Hematopoietic multipotent progenitor cell treated with erythropoietin and hydrocortisone succinate and interleukin-3 and kit ligand, for 4 days (in vitro differentiated cells): Measurements from ENCODE around the gene JMJD7.
A peak's percentile ranks its signal among the peaks of the same experiment; 100 is the strongest.

Source experiments
- DNase-seq: peaks from one replicate; pipeline ENCODE4 v3.0.0-alpha.2; 2015

The JMJD7 gene

DNA sequence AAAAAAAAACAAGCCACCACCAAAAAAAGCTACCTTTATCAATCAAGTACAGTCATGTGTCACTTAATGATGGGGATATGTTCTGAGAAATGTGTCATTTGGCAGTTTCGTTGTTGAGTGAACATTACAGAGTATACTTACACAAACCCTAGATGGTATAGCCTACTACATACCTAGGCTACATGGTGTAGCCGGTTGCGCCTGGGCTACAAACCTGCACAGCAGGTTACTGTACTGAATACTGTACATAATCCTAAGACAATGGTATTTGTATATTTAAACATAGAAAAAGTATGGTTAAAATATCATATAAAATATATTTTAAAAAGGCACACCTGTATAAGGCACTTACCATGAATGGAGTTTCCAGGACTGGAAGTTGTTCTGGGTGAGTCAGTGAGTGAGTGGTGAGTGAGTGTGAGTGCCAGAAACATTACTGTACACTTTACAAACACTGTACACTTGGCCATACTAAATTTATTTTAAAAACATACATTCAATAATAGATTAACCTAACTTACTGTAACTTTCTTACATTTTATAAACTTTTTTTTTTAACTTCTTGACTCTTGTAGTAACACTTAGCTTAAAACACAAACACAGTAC lies 25.9 kb upstream of the JMJD7 start:
- no peak for DNase-seq

DNA sequence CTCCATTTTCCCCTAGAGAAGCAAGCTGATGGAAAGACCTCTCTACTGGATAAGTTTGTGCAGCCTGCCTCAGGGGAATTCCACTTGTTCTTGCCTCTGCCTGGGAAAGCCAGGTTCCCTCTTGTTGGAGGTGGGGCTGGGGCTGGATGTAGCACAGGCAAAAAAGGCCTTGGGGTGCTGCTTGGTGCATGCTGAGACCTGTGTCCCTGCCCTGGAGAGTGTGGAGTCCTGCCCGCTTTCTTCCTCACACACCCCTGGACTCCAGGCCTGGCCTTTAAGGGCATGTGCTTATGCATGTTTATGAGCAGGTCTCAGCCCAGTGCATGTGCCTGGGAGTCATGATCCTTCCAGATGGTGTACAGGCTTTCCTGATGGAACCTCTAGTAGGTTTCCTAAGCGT lies 23.5 kb upstream of the JMJD7 start:
- DNase-seq = no peak

DNA sequence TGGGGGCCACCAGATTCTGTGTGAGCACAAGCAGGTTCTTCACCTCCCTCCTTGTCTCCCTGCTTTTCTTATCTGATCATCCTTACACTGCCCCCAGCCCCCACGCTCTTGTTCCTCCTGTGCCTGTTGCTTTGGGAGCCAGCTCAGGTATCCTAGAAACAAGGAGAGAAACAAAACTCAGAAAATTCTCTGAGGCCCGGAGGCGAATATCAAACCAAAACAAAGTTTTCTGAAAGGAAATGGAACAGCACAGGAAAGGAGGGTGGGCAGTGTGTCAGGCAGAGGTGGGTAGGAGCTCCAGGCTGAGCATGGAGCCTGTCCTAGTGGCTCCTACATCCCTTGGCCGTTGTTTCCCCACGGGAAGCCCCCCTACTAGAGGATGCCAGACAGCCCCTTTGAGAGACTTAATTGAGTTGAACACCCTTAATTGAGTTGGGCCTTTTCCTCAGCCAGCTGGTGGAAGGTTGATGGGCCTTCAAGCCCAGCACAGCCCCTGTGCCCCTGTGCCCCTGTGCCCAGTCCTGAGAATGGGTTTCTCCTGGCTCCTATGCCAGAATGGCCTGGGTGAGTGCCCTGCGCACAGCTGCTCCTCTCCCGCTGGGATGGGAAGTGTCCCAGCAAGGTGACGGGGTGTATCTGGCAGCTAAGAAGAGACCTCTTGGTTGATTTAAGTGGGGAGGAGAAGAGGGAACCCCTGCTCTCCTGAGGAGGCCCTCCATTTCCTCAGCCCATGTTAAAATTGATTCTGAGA lies 22.8 kb upstream of the JMJD7 start:
- no peak for DNase-seq

- DNase-seq = no peak
Measured at GRCh38 chr15:41805711-41806110, 22.2 kb upstream of the JMJD7 start.

DNA sequence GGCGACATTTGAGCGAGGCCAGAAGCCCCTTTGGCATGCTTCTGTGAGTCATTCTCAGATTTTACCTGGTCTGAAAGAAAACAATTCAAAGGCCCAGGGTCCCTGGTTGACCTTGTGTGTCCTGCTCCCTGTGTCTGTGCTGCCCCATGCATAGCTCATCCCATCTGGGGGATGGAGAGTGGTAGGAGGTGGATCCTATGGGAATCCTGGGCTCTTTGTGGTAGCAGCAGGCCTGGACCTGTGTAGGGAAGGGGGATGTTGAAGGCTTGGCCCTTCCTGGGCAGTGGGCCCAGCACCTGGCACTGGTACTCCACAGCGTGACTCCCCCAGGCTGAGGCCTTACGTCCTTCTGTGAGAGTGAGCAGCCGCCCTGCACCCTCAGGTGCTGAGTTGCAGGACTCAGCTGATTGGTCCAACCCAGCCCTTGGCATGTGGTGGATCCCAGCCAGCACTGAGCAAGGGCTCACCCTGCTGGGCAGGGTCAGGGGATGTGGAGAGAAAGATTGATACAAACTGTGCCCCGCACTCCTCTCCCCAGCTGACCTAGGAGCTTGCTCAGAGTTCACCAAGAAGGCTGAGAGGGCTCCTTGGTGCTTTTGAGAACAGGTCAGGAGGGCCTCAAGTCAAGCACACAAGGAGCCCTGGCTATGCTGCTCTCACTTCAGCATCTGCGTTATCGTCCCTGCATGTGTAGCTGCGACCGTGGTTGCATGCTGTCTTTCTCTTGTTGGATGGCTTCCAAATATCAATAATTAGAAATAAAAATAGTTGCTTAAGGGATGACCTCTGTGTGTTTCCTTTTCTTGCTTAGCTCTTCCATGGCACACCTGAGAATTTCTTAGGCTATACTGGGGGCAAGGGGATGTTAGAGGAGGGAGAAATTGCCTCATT lies 21.4 kb upstream of the JMJD7 start:
- peak; percentile 38 for DNase-seq

DNA sequence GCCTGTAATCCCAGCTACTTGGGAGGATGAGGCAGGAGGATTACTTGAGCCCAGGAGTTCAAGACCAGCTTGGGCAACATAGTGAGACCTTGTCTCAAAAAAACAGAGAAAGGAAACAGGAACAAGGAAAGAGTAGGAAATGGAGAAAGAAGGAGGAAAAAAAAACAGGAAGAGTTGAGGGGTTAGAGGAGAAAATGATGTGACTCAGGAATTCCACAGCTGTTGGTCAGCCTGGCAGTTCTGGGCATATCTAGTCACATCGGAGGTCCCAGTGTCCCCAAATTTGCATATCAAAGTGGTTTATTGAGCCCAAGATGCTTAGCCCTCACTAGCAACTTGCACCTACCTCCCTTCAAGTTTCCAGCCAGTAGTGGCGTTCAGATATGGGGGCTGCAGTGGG lies 18.8 kb upstream of the JMJD7 start:
- no peak for DNase-seq

DNA sequence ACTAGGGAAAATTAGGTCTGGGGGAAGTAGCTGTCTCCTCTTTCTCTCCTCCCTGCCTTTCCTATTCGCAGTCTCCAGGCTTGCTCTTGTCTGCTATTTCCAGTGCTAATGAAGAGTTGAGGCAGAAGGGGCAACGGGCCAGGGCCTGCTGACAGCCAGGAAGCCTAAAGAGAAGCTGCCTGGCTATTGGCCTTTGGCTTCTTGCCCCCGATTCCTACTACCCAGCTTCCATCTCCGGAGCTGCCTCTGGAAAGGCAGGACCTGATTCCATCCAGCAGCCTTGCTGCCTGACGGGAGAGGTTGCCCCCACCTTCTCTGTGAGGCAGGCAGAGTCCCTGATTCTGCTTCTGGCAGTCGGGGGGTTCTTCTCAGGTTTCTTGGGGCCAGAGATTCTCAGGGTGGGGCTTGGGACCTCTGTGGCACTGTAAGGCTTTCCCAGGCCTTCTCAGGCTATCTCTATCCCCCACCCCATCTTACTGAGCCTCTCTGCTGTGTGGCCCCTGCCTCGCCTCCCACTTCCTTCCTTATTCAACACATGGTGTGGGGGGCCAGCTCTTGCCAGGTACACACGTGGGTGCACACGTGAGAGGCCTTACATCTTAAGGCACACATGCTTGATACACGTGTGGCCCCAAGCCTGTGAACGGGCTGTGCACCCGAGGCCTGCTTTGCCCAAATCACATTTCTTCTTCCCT lies 18.2 kb upstream of the JMJD7 start:
- peak; percentile 68 for DNase-seq

DNA sequence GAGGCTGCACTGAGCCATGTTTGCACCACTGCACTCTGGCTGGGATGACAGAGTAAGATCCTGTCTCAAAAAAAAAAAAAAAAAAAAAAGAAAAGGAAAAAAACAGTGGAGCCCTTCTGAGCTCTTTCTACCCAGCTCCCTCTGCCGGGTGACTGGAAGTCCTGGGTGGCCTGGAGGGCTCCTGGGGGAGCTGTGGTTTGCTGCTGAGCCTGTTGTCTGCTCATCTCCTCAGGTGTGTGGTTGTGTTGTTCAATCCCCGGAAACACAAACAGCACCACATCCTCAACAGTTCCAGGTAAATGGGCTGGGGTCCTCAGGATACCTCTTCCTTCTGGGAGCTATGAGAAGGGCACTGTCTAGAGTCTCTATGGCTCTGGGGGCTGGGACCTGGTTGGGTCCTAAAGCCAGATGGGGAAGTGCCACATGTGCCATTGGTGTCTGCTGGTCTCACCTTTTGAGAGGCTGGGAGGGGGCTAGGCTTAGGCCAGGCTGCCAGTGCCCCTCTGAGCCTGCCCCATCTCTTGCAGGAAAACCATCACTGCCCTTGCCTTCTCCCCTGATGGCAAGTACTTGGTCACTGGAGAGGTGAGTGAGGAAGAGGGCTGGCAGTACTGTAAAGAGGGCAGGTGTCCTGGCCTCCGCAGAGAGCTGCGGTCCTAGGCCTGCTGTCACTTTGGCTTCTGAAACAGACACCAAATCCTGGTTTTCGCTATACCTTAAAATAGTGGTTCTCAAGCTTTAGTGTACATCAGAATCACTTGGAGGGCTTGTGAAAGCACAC lies 17.1 kb upstream of the JMJD7 start:
- DNase-seq = no peak

DNA sequence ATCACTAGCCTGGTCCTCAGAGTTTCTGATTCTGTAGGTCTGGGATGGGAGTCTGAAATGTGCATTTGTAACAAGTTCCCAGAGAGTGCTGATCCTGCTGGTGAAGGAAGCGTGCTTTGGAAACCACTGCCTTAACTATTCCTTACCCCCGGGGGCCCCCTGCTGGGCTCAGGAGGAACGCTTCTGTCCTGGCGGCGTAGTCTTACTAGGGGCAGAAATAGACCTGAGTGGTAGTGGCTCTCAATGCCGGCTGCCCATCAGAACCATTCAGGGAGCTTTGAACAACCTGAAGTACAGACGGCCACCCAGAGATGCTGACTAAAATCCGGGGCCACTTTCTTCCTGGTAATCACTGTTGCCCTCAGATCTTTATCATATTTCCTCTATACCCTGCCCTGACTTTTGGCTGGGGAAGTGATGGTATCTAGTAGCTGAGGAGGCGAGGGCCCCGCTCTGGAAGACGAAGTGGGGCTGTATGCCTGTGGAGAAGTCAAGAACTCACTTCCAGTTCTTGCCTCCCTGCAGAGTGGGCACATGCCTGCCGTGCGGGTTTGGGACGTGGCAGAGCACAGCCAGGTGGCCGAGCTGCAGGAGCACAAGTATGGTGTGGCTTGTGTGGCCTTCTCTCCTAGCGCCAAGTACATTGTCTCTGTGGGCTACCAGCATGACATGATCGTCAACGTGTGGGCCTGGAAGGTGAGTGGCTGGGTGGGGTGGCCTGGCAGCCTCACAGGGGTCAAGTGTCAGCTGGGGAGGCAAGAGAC lies 16.3 kb upstream of the JMJD7 start:
- DNase-seq = peak; percentile 92

DNA sequence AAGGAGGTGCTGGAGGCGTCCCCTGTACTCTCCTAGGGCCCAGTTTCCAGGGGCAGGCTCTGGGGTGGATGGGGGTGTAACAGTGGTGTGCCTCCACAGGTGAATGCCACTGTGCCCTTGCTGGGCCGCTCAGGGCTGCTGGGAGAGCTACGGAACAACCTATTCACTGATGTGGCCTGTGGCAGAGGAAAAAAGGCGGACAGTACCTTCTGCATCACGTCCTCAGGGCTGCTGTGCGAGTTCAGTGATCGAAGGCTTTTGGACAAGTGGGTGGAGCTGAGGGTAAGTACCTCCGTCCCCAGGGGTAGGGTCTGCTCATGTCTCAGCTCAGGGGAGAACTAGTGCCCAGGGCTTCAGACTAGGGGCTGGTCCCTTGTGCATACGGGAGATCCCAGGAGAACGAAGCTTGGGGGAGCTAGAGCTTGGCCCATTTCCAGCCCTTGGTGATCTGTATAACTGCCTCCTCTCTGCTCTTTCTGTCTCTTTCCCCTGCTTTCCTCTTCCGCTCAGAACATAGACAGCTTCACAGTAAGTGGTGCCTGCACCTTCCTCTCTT lies 15.0 kb upstream of the JMJD7 start:
- no peak for DNase-seq

- DNase-seq = no peak
Measured at GRCh38 chr15:41813426-41813825, 14.5 kb upstream of the JMJD7 start.

DNA sequence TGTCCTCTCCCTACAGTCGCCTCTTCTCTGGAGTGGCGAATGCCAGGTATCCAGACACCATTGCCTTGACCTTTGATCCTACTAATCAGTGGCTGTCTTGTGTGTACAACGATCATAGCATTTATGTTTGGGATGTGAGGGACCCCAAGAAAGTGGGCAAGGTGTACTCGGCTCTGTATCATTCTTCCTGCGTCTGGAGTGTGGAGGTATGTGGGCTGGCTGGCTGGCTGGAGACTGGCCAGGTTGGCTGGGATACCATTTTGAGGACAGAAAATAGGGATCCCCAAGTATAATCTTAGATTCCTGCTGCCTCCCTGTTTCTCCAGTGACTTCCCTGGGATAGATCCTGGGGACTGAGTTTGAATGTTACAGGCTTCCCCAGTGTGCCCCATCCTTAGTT lies 13.4 kb upstream of the JMJD7 start:
- no peak for DNase-seq

GRCh38 chr15:41816788-41817187 lies 11.1 kb upstream of the JMJD7 start:
- no peak for DNase-seq

DNA sequence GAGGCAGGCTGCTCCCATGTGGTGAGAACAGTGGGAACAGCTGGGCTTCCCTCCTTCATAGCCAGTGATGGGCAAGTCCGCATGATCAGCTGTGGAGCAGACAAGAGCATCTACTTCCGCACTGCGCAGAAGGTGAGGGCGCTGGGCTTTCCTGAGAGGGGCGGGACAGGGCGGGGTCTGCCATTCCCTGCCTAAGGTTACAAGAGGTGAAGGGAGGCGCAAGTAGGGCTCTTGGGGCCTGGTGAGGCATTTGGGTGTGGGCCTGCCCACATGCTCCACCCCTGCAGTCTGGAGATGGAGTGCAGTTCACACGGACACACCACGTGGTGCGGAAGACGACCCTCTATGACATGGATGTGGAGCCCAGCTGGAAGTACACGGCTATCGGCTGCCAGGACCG lies 10.6 kb upstream of the JMJD7 start:
- DNase-seq = no peak

DNA sequence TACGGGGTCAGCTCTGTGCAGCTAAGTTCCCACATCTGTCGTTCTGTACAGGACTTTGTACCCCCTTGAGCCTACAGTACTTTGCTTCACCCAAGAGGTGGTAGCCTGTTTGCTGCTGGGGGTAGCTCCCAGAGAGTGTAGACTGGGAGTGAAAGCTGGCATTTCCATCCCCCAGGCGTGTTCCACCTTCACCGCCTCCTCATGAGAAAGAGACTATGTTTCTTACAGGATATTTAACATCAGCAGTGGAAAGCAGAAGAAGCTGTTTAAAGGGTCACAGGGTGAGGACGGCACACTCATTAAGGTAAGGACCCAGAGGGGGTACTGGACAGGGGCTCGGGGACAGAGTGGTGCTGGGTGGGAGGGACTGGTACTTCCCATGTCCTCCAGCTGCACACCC lies 10.1 kb upstream of the JMJD7 start:
- DNase-seq = no peak

DNA sequence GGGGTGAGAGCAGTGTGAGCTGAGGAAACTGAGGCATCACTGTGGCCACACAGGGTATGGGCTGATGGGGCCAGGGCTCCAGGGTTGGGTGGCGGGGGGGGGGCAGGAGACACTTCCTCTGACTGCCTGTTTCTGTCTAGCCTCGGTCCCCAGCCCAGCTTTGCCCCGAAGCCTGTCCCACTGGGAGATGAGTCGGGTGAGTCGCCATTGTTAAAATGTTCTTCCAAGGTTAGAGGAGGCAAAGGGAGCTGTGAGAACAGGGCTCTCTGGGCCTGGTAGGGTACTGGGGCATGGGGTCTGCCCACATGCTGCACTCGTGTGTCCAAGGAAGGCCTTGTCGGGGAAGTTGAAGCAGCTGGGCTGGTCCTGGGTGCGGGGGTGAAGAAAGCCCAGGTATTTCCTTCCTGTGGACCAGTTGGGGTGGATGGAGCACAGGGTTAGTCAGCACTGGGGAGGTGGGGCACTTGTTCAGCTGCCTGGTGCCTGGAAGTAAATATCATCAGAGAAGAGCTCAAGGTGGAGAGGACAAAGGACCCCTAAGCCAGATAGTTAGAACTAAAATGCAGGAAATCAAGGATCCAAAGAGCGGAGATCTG lies 8.3 kb upstream of the JMJD7 start:
- no peak for DNase-seq

DNA sequence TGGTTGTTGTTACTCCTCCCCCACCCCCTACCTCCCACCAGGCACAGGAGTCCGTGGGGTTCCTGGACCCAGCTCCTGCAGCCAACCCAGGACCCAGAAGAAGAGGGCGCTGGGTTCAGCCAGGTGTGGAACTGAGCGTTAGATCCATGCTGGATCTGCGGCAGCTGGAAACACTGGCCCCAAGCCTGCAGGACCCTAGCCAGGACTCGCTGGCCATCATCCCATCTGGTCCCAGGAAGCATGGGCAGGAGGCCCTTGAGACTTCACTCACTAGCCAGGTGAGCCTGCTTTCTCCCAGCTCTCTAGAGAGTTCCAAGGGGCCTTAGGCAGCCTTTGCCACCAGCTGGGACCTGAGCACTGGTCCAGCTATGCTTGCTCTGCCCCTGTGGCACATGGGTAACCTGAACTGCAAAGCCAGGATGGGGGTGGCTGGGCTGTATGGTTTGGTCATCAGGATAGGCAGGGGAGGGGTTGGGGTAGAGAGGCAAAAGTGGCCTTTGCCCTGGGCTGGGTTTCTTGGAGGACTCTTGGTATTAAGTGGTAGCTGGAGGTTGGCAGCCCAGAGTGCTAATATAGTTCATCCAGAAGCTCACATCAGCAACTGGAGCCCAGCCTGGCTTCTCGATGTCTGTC lies 7.0 kb upstream of the JMJD7 start:
- DNase-seq = no peak

GRCh38 chr15:41821831-41822230 lies 6.1 kb upstream of the JMJD7 start:
- DNase-seq = no peak

- DNase-seq = no peak
Measured at GRCh38 chr15:41822471-41822870, 5.4 kb upstream of the JMJD7 start.

GRCh38 chr15:41822957-41823356 lies 4.9 kb upstream of the JMJD7 start:
- DNase-seq = no peak
